GM19240 (cell line): ENCODE data around the gene DLK1.

ENCODE experiments used
- DNase-seq: peaks from one replicate; pipeline ENCODE4 v3.0.0; 2011; ENCODE audit warnings: low spot score; ENCODE audit not compliant: insufficient read length

The DLK1 gene

GRCh38 chr14:100755649-100756048 is 29.0 kb downstream of the DLK1 start:
- DNase-seq, result no peak

- no peak for DNase-seq
Observed at GRCh38 chr14:100761481-100761880, 34.8 kb downstream of the DLK1 start.

GRCh38 chr14:100762089-100762515 is 35.4 kb downstream of the DLK1 start:
- no peak for DNase-seq

- no peak for DNase-seq
Observed at GRCh38 chr14:100762901-100763300, 36.2 kb downstream of the DLK1 start.

GRCh38 chr14:100764471-100765115 is 37.9 kb downstream of the DLK1 start:
- DNase-seq, result no peak

- DNase-seq, result no peak
Observed at GRCh38 chr14:100765296-100765695, 38.6 kb downstream of the DLK1 start.

GRCh38 chr14:100765991-100766390 is 39.3 kb downstream of the DLK1 start:
- no peak for DNase-seq

- no peak for DNase-seq
Observed at GRCh38 chr14:100767003-100767787, 40.5 kb downstream of the DLK1 start.

GRCh38 chr14:100767788-100768536 is 41.3 kb downstream of the DLK1 start:
- DNase-seq, result no peak

GRCh38 chr14:100769035-100769939 is 42.6 kb downstream of the DLK1 start:
- no peak for DNase-seq

- no peak for DNase-seq
Observed at GRCh38 chr14:100770046-100770445, 43.4 kb downstream of the DLK1 start.

GRCh38 chr14:100770605-100771120 is 44.0 kb downstream of the DLK1 start:
- DNase-seq, result no peak

- DNase-seq, result no peak
Observed at GRCh38 chr14:100771121-100771800, 44.6 kb downstream of the DLK1 start.

GRCh38 chr14:100772607-100773165 is 46.0 kb downstream of the DLK1 start:
- no peak for DNase-seq

GRCh38 chr14:100773331-100774163 is 46.9 kb downstream of the DLK1 start:
- no peak for DNase-seq

- no peak for DNase-seq
Observed at GRCh38 chr14:100774164-100774537, 47.5 kb downstream of the DLK1 start.

- no peak for DNase-seq
Observed at GRCh38 chr14:100775351-100775830, 48.7 kb downstream of the DLK1 start.

GRCh38 chr14:100775831-100776591 is 49.3 kb downstream of the DLK1 start:
- no peak for DNase-seq
